Choroid plexus epithelial cell (primary cell): ENCODE measurements around the gene PI4KA.
"Not testable (repeated sequence)": the region's sequence is repeated elsewhere in the genome, so short reads cannot be mapped to it uniquely, and the experiment has no call there.

Source experiments
- DNase-seq: peaks from one replicate; pipeline ENCODE4 v3.0.0-alpha.2; 2010; ENCODE audit warnings: low read depth
- H3K4me3 ChIP-seq: 2 replicates; pipeline ENCODE4 v1.5.1; 2011; ENCODE audit warnings: low read depth, mild to moderate bottlenecking, control low read depth, low read length, moderate library complexity
- CTCF ChIP-seq: conservative IDR thresholded peaks from 2 replicates; pipeline ENCODE4 v1.5.1; 2011; ENCODE audit warnings: low read depth, mild to moderate bottlenecking, control low read depth, inconsistent platforms, low read length, moderate library complexity

Gene PI4KA

DNA sequence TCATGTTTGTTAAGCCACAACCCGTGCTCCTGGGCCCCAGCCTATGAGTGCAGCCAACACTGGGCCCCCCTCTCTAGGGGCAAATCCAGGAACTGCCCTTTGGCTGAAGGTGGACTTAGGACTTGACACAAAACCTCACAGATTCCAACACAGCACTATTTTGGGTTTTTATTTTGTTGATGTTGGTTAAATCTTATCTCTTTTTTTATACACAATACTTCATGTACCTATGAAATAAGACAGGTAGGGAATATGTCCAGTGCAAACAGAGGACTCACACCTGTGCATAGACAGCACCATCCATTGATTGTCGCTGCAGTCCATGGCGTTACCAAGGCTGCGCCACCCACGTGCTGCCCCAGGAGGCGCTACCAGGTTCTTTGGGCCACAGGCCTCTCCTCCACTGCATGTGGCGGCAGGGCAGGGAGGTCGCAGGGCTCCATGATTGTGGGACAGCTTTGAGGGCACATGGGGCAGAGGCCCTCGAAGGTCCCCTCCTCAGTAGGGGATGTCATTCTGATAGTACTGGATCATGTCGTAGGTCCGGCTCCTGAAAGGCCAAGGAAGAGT lies 151.0 kb downstream of the PI4KA start:
- H3K4me3 ChIP-seq, DNase-seq: not testable (repeated sequence)

GRCh38 chr22:20703816-20704609 lies 154.6 kb downstream of the PI4KA start:
- not testable (repeated sequence) for DNase-seq, H3K4me3 ChIP-seq

GRCh38 chr22:20703414-20703806 lies 155.2 kb downstream of the PI4KA start:
- DNase-seq, H3K4me3 ChIP-seq: not testable (repeated sequence)

DNA sequence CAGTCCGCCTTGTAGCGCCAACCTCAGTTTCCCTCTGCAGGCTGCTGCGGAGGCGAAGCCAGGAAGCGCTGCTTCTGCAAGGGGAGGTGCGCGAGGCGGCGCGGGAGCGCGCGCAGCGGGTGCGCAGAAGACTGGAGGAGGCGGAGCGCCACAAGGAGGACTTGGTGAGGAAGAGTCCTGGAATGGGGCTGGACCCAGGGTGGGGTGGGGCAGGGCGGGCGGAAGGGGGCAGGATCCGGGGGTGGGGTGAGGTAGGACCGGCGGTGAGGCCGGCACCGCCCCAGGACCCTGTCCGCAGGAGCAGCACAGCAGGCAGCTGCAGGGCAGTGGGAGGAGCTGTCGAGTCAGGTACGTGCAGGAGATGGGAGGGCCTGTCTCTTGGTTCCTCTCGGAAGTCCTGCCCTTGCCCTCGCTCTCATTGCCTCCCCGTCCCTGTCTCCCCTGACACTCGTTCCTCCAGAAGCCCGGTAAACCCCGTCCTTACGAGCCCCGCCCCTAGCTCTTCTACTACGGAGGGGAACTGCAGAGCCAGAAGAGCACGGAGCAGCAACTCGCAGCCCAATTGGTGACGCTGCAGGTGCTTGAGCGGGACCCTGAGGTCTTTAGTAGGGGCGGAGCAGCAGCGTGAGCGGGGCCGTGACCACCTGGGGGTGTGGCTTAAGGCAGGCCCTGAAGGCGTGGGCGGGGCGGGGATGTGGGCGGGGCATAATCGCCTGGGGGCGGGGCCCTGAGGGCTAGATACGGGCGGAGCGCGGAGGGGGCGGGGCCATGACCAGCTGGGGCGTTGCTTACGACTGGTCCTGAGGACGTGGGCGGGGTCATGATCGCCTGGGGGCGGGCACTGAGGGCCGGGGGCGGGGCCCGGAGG lies 155.8 kb downstream of the PI4KA start:
- DNase-seq, result peak; percentile 97
- peak overlapping the region; percentile 62 for H3K4me3 ChIP-seq

DNA sequence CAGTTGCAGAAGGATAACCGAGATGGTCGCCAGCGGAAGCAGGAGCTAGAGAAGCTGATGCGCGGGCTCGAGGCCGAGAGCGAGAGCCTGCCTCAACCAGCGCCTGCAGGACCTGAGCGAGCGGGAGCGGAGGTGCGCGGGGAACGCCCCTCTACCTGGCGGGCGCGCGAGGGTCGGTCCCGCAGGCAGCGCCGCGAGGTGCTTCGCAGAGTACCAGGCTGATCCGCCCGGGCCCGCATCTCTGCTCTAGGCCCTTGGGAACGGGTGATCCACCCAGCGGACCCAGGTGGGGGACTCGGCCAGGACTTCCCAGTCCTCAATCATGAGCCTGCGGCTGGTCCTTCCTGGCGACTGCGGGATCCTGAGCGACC lies 156.5 kb downstream of the PI4KA start:
- peak overlapping the region; percentile 62 for H3K4me3 ChIP-seq
- not testable (repeated sequence) for DNase-seq

DNA sequence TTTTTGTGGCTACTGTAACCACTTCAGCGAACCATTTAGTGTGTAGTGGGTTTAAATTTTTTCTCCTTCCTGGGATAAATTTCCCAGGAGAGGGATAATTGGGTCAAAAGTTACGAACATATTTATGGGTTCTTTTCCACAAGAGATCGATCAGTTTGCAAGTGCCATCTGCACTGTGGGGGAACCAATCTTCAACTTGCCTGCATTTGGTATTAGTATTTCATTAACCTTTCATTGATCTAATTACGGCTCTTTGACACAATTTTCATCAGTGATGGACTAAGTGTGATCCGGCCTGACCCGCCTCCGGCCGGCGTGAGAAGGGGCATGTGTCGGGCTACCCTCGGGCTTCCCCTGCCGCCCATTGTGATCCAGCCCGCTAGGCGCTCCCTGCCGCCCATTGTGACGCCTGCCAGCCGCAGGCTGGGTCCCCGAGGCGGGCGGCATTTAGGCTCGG lies 156.9 kb downstream of the PI4KA start:
- DNase-seq, H3K4me3 ChIP-seq: not testable (repeated sequence)

DNA sequence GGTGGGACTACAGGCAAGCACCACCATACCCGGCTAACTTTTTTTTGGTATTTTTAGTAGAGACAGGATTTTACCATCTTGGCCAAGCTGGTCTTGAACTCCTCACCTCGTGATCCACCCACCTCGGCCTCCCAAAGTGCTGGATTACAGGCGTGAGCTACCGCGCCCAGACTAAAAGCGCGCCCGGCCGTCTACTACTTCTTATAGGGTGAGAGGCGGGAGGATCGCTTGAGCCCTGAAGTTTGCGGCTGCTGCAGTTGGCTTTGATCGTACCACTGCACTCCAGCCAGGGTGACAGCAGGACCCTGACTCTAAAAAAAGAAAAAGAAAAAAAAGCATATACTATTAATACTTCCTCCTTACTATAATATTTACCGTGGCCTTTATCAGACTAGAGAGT lies 158.3 kb downstream of the PI4KA start:
- DNase-seq, result not testable (repeated sequence)

DNA sequence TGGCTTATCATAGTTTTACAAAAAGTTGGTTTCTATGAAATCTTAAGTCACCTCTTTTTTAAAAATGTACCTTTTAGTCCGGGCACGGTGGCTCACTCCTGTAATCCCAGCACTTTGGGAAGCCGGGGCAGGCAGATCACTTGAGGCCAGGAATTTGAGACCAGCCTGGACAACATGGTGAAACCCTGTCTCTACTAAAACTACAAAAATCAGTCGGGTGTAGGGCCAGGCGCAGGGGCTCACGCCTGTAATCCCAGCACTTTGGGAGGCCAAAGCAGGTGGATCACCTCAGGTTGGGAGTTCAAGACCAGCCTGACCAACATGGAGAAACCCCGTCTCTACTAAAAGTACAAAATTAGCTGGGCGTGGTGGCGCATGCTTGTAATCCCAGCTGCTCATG lies 158.8 kb downstream of the PI4KA start:
- H3K4me3 ChIP-seq, DNase-seq: not testable (repeated sequence)

More for the DNA sequence above, 158.3 kb downstream of the PI4KA start:
- not testable (repeated sequence) for H3K4me3 ChIP-seq

- peak; percentile 53 for TF ChIP-seq CTCF
- peak; percentile 77 for DNase-seq
- not testable (repeated sequence) for H3K4me3 ChIP-seq
These were observed 161.0 kb downstream of the PI4KA start for GRCh38 chr22:20697481-20698113.

GRCh38 chr22:20696056-20696455 lies 162.6 kb downstream of the PI4KA start:
- DNase-seq, H3K4me3 ChIP-seq: not testable (repeated sequence)

GRCh38 chr22:20695205-20695604 lies 163.4 kb downstream of the PI4KA start:
- not testable (repeated sequence) for H3K4me3 ChIP-seq, DNase-seq

DNA sequence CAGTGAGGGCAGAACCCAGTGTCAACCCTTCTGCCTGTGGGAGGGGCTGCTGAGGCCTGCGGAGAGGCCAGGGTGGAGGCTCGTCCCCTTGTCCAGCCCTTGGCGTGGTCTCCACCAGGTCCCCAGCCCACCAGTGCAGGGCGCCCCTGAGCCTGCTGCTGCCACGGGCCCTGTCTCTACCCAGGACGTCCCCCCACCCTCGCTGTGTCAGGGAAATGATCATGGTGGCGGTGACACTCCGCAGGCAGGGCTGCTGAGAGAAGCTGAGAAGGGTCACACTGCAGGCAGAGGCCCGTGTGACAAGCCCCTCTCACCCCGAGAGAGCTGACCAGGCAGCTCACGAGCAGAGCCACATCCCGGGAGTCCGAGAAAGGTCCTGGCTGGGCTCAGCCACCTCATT lies 164.4 kb downstream of the PI4KA start:
- DNase-seq, H3K4me3 ChIP-seq: not testable (repeated sequence)

GRCh38 chr22:20692926-20693325 lies 165.7 kb downstream of the PI4KA start:
- H3K4me3 ChIP-seq, DNase-seq: not testable (repeated sequence)

DNA sequence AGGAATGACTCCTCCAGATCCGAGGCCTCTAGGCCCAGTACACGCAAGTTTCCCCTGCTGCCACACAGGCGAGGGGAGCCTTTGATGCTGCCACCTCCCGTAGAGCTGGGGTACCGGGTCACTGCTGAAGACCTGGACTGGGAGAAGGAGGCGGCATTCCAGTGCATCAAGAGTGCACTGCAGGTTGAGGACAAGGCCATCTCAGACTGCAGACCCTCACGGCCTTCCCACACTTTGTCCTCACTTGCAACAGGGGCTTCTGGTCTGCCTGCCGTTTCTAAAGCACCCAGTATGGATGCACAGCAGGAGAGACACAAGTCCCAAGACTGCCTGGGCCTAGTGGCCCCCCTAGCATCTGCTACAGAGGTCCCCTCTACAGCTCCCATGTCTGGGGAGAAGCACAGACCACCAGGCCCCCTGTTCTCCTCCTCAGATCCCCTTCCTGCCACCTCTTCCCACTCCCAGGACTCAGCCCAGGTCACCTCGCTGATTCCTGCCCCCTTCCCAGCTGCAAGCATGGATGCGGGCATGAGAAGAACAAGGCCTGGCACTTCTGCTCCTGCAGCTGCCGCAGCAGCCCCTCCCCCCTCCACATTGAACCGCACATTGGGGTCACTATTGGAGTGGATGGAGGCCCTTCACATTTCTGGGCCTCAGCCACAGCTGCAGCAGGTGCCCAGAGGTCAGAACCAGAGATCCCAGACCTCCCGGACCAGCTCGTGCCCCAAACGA lies 167.9 kb downstream of the PI4KA start:
- H3K4me3 ChIP-seq, DNase-seq: not testable (repeated sequence)

GRCh38 chr22:20687356-20688172 lies 171.0 kb downstream of the PI4KA start:
- not testable (repeated sequence) for H3K4me3 ChIP-seq, DNase-seq

DNA sequence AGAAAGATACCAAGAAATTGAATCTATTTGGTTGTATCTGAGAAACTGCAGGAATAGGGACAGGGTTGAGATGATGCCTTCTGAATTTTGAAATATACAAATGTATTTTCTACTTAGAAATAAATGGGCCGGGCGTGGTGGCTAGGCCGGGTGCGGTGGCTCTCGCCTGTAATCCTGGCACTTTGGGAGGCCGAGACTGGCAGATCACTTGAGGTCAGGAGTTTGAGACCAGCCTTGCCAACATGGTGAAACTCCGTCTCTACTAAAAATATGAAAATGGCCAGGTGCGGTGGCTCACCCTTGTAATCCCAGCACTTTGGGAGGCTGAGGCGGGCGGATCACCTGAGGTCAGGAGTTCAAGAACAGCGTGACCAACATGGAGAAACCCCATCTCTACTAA lies 172.8 kb downstream of the PI4KA start:
- not testable (repeated sequence) for DNase-seq, H3K4me3 ChIP-seq
